HCEC 1CT (cell line): ENCODE measurements around the gene SMAD3.
"Not testable (repeated sequence)": the region's sequence is repeated elsewhere in the genome, so short reads cannot be mapped to it uniquely, and the experiment has no call there.

ENCODE experiments used
- DNase-seq: peaks from one replicate; pipeline ENCODE4 v3.0.0-alpha.2; 2017

Gene SMAD3

GRCh38 chr15:67146234-67146633 is 80.8 kb downstream of the SMAD3 start:
- DNase-seq, result peak; percentile 81

GRCh38 chr15:67146875-67147381 is 81.5 kb downstream of the SMAD3 start:
- peak; percentile 92 for DNase-seq

DNA sequence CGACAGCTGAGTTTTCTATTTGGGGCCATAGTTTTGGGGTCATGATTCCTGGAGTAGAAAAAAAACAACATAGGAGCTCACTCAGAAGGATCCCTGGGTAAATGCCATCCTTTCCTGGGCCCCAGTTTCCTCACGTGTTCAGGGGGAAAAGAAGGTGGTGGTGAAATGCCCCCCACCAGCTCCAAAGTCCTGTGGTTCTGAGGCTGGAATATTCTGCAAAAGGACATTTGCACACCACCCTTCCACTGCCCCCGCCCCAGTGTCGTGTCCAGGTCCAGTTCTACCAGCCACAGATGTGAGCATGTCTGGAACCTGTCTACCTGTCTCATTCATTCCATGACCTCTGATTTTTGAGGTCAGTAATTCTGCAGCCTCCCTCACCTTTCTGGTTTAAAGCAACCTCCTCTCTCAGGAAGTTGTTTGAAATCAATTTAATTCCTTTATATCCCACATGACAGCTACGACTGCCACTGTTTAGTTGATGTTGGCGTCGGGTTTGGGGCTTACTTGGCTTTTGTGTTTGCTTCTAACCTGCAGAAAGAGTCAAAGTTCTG is 82.1 kb downstream of the SMAD3 start:
- no peak for DNase-seq

DNA sequence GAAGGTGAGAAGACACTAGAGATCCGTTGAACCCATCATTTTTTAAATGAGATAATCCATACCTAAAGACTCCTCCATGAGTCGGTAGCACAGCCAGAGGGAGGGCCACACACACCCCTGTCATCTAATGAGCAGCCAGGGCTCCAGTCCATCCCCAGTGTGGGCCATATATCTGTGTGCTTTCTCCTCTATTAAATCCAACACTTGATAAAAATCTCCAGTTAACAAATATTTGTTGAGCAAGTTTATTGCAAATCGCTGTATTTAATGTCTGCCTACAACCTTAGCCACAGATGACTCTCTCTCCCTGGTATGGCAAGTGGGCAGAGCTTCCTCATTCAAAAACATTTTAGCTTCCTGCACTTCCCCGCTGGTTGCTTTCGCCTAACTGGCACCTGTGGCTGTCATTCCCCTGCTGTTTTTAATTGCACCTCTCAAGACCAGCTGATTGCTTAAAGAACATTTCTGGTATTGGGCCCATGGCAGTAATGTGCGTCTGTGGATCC is 82.8 kb downstream of the SMAD3 start:
- peak; percentile 82 for DNase-seq

DNA sequence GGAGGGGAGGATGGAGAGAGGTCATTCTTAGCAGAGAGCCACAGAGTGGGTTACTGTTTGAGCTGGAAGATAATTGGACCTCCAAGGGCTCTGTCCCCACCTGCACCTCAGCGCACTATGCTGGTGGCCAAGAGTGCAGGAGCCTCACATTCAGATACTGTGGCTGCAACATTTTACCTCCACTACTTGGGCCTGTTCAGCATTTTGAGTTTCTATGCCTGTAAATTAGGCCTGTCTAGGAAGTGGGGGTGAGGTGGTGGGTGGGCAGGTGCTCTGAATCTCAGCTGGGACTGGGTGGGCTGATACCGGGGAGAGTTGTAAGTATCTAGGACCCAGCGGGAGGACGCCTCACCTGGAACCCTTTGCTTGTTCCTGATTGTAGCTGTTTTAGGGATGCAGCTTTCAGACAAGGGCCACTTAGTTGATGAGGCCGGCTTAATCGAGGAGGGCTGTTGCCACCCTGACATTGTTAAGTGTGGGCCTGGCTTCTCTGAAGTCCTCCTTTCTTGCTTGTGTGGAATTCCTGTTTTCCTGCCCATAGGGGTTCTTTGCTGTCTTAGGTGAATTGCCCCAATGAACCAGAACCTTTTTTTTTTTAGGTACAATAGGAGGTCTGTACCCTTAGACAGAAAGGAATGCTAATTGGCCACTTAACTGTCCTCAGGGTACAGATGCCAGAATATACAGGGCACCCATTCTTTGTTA is 83.8 kb downstream of the SMAD3 start:
- DNase-seq, result no peak

DNA sequence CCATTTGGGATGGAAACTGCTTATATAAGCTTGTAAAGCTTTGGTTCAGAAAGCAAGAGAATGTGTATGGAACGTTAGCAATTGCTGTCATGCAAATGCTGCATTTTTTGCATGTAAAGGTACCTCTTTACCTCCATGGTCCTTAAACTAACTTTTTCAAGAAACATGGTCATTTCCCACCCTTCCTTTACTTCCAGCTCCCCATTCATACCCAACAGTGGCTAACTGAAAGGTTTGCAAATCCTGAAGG is 84.3 kb downstream of the SMAD3 start:
- no peak for DNase-seq

DNA sequence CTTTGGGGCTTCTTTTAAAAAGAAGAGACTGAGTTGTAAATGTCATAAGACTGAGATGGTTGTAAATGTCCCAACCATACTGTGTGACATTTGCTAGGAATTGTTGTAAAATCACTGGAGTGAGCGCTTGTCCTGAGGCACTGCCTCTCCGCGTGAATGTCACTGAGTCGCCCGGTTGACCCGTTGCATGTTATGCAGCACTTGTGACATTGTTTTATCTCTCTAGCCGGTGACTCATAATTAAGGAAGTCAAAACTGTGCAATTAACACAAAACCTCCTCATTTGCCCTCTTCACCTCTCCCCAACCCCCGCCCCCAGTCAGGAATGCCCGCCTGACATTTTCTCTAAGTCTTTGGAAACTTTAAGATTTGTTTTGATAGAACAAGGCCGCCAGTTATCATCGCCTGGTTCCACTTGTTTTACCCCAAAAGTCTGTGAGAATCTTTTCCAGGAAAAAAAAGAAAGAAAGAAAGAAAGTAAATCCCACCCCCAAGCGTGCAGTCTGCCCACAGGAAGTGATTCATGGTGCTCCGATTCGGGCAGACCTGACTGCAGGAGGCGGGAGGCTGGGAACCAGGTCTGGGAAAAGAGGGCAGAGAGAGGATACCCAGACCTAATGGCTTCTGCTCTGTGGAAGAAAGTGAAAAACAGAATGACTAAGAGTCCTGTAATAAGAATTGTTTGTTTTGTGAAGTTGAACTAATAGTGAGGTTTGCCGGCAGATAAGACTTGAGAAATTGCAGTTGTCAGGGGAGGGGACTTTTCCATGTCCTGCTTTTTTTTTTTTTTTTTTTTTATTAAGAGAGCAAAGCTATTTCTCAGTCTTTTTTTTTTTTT is 84.8 kb downstream of the SMAD3 start:
- peak; percentile 98 for DNase-seq

DNA sequence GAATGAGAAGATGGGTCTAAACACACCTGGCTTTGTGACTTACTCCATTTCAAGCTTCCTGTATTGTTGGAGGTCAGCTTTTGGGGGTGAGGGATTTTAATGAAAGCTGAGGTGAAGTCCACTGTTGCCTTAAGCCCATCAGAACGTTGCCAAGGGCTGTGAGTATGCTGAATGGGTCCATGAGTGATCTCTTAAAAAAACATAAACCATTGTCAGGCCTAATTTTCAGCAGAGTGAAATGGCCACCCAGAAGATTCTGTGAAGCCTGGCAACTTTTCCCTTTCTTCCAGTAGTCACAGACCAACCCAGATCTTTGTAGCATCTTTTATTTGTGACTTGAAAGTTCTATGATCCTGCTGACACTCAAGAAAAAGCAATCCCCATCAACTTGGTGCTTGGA is 87.0 kb downstream of the SMAD3 start:
- no peak for DNase-seq

GRCh38 chr15:67153044-67153443 is 87.6 kb downstream of the SMAD3 start:
- not testable (repeated sequence) for DNase-seq

GRCh38 chr15:67154249-67154648 is 88.8 kb downstream of the SMAD3 start:
- no peak for DNase-seq

- no peak for DNase-seq
These were observed 91.0 kb downstream of the SMAD3 start for GRCh38 chr15:67156426-67156825.

DNA sequence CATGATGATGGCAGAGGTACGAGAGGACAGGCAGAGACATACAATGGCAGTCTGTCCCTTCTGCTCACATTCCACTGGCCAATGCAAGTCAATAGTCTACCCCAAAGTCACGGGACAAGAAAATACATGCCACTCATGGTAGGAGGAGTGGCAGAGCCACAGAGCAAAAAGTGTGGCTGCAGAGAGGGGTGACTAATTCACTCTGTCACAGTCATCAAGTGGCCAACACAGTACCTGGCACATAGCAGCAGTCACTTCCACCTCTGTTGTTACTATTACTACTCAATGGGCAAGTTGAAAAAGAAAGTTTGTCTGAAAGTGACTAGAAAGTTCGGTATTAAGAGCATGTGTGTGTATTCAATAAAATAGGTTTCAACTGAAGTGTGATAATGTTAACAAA is 91.4 kb downstream of the SMAD3 start:
- no peak for DNase-seq

GRCh38 chr15:67157521-67158252 is 92.3 kb downstream of the SMAD3 start:
- no peak for DNase-seq

DNA sequence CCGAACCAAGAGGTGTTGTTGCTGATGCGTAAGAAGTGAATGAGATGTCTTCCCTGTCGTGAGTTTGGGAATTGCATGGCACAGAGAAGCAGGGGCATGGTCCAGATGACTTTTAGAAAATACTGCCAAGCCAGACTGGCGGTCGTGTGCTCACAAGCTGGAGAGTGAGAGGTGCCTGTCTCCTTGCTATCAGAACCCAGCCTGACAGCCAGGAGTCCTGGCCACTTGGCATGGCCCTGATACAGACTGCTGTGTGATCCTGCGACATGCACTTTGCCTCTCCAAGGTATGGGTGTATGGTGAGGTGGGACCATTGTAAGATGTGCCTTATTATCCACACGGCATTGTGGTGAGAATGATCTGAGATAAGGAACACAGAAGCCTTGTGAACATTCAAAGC is 93.0 kb downstream of the SMAD3 start:
- no peak for DNase-seq

GRCh38 chr15:67161412-67161811 is 96.0 kb downstream of the SMAD3 start:
- DNase-seq, result no peak

GRCh38 chr15:67161881-67162280 is 96.5 kb downstream of the SMAD3 start:
- no peak for DNase-seq

DNA sequence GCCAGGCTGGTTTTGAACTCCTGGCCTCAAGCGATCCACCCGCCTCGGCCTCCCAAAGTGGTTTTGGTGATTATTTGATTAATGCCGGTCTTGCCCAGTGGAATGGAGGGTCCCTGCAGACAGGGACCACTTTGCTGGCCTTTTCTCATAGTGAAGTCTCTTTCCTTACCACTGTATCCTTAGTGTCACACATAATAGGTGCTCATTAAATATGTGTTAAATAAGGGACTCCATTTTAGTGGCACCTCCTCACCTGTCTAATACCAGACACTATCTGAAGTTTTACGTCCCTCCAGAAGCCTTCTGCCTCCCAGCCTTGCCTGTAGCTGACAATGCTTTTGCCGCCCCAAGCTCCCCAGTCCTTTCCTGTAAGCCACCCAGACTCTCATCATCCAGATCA is 97.8 kb downstream of the SMAD3 start:
- no peak for DNase-seq

DNA sequence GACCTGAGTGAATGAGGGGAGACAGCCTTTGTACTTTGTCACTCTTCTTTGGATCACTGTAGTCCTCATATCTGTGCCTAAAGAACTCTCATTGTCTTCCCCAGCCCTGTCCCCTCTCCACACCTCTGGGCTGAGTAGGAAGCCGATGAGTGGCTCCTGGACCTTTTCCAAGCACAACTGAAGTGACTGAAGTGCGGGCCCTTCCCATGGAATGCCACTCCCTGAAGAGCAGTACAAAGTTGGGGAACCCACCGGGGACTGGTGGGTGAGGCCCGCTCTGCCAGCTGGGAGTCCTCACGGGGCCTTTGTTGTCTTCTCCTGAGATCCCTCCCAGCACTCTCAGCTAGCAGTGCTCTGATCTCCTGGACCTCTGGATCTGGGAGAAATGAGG is 99.0 kb downstream of the SMAD3 start:
- DNase-seq, result no peak

GRCh38 chr15:67164811-67165253 is 99.4 kb downstream of the SMAD3 start:
- no peak for DNase-seq

GRCh38 chr15:67165254-67166253 is 100.2 kb downstream of the SMAD3 start:
- DNase-seq, result no peak

DNA sequence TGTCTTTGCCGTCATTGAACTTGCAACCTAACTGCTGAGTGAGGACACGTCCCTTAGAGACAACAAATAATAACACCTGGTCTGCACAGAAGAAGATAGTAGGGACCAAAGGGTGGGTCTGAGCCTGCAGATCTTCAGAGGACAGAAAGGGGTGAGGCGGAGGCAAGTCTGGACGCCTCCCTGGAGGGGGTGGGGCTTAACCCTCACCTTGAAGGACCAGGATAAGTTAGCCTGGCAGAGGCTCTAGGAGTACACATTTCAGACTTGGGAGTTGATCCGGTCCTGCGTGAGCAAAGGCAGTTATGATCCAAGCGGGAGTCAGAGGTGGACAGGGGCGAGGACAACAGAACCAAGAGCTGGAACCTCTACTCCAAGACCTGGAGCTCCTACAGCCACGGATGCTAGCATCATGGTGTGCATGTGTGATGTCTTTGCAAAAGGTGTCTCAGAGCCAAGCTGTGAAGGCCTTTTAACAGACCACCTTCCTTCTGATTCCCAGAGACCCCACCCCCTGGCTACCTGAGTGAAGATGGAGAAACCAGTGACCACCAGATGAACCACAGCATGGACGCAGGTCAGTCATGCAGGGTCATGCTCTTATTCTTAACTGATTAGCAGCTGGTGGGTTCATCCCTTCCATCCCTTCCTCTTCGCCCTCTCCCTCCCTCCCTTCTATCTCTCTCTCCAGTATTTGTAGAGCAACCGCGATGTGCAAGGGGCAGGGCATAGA is 101.0 kb downstream of the SMAD3 start:
- no peak for DNase-seq
